ENCODE data around the gene EVA1A.

EVA1A gene

DNA sequence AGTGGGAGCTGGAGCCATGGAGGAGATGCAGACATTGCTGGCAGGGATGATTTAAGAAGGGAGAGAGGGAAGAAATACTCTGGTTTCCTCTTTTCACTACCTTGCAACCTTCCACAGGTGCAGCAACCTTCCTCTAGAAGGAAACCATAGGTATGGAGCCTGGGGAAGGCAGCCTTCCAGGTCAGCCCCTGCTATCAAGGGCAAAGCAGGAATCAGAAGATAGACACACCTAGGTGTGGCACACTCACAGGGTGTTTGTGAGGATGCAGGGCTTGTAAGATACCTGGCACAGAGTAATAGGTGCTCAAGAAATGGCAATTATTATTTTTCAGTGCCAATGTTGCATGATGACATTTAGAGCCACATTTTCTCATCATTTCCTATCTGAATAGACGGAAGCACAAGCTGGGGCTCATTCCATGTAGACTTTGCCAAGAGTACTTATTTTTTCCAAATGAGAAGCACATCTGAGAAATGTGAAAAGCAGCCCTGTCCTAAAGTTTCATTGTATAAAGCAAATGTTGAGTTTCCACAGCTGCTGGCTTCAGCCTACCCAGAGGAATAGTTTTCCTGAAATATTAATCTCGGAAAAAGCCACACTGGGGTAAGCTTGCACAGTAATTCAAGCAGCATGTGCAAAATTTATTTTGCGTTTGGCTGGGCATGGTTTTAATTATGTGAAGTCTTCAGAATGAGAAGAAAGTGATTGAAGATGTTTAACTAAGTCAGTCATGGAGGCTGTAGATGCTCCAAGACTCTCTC, 20.6 kb downstream of the EVA1A start:
- no peak for DNase-seq

DNA sequence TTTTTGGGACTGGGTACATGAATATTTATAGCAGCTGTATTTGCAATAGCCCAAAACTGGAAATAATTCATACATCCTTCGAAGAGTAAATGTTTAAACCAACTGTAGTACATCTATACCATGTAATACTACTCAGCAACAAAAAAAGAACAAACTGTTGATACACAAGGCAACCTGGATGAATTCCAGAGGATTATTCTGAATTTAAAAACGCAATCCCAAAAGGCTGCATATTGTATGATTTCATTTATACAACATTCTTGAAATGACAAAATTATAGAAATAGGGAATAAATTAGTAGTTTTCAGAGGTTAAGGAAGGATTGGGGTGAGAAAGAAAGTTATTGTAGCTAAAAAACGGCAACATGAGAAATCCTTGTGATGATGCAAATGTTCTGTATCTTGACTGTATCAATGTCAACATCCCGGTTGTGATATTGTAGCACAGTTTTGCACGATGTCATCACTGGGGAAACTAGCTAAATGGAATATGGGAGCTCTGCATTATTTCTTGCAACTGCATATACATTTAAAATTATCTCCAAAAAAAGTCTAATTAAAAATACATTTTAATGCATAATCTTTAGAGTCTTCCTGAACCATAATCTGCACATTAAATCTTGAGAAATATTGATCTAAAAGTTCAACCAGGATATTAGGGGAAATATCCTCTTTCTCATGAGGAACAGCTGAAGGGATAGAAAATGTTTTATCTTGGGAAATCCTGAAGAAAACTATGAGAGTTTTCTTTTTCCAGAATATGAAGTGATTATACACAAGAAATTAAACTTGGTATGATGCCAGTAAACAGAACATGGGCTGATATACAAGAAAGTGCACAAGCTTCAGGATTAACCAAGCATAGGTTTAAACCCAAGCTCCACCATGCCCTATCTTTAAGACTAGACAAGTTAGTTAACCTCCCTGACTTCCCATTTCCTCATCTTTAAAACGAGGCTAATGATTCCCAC, 21.9 kb downstream of the EVA1A start:
- DNase-seq: no peak

DNA sequence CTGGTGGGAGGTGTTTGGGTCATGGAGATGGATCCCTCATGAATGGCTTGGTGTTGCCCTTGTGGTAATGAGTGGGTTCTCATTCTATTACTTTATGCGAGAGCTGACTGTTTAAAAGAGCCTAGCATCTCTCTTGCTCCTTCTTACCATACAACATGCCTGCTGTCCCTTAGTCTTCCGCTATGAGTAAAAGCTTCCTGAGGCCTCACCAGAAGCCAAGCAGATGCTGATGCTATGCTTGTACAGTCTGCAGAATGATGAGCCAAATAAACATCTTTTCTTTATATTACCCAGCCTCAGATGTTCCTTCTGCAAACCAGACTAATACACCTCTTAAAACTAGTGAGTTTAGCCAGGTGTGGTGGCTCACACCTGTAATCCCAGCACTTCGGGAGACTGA, 23.1 kb downstream of the EVA1A start:
- no peak for DNase-seq

DNA sequence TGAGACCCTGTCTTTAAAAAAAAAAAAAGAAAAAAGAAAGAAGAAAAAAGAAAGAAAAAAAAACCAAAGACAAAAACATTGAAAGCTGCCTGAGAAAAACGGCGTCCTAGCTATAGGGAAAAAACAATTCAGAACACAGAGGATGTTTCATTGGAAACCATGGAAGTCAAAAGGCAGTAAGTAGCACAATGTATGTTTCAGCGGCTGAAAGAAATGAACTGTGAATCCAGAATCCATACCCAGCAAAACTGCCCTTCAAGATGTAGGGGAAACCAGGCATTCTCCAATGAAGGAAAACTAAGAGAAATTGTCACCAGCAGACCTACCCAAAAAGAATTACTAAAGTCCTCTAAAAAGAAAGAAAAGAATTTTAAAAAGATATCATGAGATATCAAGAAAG, 27.6 kb downstream of the EVA1A start:
- no peak for DNase-seq

DNA sequence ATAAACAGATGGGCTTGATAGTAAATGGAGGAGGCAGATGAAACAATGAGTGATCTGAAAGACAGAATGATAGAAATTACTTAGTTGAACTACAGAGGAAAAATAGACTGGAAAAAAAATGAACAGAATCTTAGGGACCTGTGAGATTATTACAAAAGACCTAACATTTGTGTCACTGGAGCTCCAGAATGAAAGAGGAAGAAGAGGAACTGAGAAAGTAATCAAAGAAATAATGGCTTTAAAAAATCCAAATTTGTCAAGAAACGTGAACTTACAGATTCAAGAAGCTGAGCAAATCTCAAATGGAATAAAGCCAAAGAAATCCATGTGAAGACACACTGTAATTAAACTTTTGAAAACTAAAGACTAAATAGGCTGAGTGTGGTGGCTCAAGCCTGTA, 28.3 kb downstream of the EVA1A start:
- no peak for DNase-seq

DNA sequence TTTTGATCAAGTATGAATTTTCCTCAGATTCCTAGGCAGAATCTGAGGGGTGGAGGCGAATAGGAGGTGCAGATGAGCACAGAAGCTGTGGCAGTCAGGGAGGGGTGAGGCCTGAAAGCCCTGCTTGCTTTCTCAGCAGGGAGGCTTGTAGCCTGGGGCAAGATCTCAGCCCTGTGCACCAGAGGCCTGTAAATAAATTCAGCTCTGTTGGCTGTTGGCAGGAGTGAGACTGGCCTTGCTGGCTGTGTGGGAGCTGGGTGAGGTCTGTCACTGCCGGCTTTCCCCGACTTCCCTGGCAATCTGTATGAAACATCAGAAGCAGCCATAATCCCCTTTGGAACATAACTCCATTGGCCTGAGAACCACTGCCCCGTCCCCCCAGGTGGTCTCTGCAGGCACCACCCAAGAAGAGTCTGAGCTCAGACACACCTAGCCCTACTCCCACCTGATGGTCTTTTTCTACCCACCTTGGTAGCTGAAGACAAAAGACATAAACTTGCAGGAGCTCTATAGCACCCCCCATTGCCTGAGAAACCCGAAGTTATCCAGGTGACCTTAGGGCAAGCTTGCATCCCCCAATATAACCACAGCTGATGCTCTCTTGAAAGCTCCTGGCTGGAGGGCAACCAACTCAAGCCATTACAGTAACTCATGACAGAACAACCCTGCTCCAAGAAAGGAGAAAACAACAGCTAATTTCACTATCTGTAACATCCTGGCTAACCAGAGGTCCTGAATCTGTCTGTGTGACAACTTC, 32.3 kb downstream of the EVA1A start:
- no peak for DNase-seq

DNA sequence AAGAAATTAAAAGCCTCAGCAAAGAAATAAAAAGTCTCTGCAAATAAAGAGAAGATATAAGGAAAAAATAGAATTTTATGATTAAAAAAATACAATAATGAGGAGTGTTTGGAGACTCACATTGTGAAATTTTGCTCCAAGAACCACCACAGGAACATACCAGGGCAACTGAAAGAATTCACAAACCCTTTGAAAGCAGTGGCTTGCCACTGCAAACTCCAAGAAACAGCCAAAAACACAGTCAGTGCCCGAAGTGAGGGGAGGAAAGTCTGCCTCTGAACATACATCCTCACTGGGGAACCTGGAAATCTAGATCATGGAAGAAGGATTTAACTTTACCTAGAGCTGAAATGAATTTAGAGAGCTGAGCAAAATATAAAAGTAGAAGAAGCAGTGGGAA, 33.1 kb downstream of the EVA1A start:
- DNase-seq: no peak

DNA sequence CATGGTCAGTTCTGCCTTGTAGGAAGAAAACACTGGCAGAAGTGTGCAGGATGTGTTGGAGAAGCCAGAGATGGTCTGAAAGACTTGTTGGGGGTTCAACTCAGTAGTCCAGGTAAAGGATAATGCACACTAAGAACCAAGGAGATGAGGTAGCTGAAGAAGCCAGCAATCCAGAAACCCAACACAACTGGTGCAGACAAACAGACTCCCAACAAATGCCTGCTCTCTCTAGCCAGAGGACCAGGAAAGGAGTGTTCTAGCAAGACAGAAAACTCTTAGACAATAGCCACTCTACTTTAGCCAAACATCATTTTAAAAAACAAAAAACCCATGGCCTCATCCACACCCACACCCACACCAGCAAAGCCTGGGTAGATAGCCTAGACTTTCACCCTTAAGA, 33.9 kb downstream of the EVA1A start:
- no peak for DNase-seq

DNA sequence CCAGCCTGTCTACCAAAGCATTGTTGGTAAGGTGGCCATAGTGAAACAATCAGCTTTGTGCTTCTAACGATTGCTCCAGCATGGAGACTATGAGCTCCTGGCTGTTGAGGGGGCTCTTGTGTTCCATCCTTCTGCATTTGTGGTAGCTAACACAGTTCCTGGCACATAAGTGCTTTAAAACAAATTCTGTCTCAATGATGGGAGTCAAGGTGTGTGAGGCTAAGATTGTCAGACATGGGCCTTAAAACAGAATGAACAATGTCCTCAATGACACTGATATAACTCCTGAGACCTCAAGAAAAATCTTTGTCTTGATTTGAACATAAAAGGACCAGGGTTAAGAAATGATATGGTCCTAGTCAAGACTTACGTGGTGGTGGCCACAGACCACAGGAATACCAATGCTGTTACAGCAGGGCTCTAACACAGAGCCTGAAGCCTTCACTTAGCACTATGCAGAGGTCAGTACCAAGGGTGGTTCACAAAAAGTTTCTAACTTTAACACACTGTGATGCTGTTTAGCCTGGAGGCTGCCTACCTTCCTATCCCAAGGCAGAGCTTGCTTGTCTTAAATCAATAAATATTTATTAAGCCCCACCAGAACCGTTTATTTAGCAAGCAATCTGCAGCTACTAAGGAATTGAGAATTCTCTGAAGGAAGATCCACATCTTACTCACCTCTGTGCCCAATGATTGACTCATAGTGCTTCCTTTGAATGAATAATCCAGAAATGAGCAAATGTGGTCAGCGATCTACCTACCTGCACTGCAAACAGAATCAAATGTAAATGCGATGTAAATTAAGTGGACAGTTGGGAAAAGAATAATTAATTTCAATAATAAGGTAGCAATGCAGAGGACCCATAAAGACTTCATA, 35.1 kb downstream of the EVA1A start:
- no peak for DNase-seq

DNA sequence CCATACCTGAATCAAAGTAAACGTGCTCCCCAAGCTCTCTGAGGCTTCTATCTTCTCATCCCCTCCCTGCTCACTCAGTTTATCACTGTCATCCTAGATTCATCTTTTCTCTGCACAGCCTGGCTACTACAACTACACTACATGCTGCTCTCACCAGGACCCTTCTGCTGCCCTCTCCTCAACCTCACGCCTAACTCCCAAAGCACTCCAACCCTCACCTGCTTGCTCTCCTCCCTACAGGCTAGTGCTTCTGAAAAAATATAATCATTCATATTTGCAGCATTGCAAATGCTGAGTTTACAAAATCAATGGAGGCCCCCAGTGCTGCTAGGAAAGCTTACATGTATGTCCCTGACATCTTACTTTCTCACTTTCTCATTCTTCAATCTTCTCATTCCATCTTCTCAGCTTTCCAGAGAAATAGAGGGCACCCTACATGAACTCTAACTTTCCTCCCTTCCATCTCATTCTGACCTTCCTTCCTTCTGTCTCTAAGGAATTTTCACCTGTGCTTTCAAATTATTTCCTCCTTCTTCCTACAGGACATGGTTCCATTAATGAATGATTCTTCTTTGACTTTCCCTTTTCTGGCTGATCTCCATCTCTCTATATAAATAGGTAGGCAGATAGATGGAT, 36.3 kb downstream of the EVA1A start:
- DNase-seq: no peak

DNA sequence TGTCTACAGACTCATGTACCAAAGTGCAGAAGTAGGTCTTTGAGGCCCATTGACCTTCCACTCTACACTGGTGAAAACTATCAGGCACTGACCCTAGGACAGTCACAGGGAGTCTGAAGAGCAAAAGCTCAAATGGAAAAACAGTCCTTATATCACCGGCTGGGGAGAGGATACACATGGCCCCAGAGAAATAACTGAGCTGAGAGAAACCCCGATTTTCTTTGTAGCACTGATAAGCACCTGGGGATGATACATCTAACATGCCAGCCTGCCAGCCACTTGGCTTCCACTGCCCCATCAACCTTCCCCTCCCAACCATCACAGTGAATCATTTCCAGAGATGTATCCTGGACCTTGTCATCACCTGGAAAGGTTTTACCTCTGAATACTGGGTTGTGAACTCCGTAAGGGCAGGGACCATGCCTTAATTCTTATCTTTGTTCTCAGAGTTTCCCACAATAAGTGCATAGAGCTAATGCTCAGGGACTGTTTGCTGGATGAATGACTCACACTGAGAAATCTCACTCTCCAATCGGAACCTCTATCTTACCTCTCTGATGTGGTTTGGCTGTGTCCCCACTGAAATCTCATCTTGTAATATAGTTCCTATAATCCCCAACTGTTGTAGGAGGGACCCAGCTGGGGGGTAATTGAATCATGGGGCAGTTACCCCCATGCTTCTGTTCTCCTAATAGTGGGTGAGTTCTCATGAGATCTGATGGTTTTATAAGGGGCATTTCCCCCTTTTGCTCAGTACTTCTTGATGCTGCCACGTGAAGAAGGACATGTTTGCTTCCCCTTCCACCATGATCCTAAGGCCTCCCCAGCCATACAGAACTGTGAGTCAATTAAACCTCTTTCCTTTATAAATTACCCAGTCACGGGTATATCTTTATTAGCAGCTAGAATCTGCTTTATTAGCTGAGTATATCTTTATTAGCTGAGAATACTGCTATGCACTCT, 37.1 kb downstream of the EVA1A start:
- DNase-seq: no peak

DNA sequence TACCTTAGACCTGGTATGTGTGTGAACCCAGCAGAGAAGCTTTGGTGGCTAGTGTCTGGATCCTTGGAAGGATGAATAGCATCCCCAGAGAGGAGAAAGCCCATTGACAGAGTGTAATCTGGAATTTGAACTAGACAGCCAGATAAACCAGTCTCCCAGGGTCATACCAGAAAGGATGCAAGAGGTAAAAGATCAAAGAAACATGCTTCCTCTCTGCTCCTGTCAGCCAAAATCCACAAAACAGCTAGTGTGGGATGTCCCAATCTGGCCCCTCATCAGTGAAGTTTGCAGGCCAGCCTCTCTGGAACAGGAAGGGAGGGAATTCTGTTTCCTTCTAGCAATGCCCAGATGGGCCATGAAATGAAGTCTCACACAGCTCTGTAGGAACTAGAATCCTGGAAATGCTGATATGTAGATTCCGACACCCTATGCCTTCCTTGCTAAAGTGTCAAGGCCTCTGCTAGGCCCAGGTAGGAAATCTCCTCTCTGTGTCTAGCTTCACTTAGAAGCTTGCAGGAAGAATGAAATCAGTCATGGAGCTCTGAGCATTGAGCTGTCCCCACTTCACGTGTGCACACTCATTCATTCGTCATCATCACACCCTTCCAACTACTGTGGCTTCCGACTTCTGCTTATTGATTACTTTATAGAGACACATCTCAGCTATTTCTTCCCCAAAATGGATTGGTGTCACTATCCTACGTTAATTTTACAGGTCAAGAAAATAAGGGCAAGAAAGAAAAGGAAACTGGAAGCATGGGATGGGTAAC, 38.0 kb downstream of the EVA1A start:
- DNase-seq: no peak

DNA sequence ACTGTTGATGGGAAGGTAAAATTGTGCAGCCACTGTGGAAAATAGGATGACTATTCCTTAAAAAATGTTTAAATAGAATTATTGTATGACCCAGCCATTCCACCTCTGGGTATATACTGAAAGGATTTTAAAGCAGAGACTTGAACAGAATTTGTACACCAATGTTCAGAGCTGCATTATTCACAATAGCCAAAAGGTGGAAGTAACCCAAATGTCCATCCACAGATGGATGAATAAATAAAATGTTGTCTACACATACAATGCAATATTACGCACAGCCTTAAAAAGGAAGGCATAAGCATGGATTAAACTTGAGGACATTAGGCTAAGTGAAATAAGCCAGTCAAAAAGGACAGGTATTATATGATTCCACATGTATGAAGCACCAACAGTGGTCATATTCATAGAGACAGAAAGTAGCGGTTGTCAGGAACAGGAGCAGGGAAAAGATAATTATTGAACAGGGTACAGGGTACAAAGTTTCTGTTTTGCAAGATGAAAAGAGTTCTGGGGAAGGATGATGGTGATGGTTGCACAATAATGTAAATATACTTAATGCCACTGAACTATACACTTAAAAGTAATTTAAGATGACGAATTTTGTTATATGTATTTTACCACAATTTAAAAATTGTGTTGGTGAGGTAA, 39.4 kb downstream of the EVA1A start:
- DNase-seq: no peak

DNA sequence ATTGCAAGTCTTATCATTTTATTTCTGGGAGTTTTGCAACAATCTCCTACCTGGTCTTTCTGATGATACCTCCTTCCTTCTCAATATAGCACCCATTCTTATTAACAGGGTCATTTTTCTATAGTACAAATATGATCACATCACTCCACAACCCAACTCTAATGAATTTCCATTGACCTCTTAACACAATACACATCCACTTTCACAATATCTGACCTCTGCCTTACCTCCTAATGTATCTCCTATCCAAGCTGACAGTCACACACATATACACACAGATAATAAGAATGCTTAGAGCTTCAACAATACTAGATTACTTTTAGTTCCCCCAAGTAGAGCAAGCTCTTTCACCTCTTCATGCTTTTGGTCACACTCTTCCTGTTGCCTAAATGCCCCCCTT, 40.9 kb downstream of the EVA1A start:
- DNase-seq: no peak

DNA sequence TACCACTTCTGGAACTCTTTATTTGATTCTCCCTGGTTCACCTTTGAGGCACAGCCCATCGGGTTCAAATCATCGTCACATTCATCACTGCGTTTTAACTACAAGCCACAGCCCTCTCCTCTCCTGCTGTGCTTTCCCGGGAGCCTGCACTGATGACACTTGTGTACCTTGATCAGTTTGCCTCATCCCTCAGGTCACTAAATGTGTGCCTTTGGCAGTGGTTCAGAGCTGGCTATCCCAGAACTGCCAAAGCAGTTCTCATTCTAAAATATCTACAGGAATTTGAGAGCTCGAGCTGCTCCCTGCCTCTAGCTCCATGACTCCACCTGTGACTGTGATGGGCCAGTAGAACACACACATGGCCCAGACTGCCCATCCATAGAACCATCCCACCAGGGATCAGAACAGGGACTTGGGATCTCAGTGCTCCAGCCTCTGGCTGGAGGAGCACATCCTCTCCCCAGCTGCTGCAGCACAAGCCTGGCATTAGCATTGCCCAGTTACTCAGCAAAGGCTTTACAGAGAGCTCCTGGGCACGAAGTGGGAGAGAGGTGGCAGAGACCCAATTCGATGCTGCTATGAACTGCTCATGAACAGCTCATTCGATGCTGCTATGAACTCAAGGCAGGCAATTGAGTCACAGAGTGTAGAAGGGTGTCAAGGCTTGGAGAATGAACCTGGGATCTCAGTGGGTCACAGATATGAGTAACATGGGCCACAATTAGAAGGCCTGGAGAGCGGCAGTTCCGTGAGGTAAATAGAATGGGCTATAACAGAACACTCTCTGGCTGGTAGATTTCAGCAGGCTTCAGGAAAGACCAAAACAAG, 41.9 kb downstream of the EVA1A start:
- DNase-seq: no peak

DNA sequence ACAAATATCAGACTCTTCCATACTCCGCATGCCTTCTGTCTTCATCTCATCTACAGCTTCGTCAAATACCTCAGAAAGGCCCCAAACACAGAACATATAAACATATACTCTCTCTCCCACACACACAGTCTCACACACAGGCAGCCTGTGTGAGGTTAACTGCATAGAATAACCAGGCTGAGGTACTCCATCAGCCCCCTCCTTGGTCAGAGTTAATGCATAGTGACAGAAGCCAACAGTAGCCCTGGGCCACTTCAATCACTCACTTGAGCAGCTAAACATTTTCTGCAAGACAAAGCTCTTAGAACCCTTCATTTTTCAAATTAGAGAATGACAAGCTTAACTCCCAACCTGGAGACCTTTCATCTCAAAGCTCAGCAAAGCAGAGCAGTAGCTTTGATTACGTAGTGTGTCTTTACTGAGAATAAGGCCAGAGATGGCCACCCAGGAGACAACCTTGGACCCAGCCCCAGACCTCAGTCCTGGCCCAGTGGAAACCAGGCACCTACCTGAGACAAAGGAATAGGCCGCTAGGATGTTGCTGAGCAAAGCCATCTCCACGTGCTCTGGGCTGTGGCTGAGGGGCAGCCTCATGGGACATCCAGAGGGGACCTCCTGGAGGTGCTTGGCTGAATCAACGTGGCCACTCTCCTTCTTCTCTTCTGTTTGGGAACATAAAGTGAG, 43.0 kb downstream of the EVA1A start:
- no peak for DNase-seq

All from activated CD8-positive, alpha-beta memory T cell treated with anti-CD3 and anti-CD28 coated beads, Interleukin-2, amount 50 U/mL, for 48 hours (primary cell).